ENCODE data around the gene NBPF20.
"Not testable (repeated sequence)": the region's sequence is repeated elsewhere in the genome, so short reads cannot be mapped to it uniquely, and the experiment has no call there.

DNA sequence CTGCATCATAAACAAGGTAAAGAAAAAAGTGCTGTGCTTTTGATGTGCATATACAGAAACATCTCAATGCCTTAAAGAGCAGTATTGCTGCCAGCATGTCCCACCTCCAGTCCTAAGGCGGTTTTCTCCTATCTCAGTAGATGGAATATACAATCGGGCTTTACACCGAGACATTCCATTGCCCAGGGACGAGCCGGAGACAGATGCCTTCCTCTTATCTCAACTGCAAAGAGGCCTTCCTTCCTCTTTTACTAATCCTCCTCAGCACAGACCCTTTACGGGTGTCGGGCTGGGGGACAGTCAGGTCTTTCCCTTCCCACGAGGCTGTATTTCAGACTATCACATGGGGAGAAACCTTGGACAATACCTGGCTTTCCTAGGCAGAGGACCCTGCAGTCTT lies 10.3 kb downstream of the NBPF20 start:
- TF ChIP-seq, protein P1, sequence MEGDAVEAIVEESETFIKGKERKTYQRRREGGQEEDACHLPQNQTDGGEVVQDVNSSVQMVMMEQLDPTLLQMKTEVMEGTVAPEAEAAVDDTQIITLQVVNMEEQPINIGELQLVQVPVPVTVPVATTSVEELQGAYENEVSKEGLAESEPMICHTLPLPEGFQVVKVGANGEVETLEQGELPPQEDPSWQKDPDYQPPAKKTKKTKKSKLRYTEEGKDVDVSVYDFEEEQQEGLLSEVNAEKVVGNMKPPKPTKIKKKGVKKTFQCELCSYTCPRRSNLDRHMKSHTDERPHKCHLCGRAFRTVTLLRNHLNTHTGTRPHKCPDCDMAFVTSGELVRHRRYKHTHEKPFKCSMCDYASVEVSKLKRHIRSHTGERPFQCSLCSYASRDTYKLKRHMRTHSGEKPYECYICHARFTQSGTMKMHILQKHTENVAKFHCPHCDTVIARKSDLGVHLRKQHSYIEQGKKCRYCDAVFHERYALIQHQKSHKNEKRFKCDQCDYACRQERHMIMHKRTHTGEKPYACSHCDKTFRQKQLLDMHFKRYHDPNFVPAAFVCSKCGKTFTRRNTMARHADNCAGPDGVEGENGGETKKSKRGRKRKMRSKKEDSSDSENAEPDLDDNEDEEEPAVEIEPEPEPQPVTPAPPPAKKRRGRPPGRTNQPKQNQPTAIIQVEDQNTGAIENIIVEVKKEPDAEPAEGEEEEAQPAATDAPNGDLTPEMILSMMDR (IDR thresholded peaks at IDR 0.05) = not testable (repeated sequence)
- not testable (repeated sequence) for TF ChIP-seq POLR2A (IDR thresholded peaks at IDR 0.05)
